H9 (cell line): Measurements from ENCODE around the gene PCGF2. TPM values are rescaled to one million over a fixed set of nuclear protein-coding genes. Genes with fewer than 3 reads are reported as not detected.
A peak's percentile ranks its signal among the peaks of the same experiment; 100 is the strongest.

ENCODE experiments used
- DNase-seq: peaks from one replicate; pipeline ENCODE4 v3.0.0-alpha.2; 2017
- H2AFZ ChIP-seq: one replicate; pipeline ENCODE4 v1.6.1; 2013; ENCODE audit warnings: mild to moderate bottlenecking, low read length, control low read depth, moderate library complexity
- H2AK5ac ChIP-seq: 2 replicates; pipeline ENCODE4 v1.6.1; 2013; ENCODE audit warnings: low read length, control low read depth, mixed read lengths; ENCODE audit not compliant: insufficient read length
- H2BK120ac ChIP-seq: one replicate; pipeline ENCODE4 v1.6.1; 2013; ENCODE audit warnings: low read depth, mild to moderate bottlenecking, low read length, control low read depth, inconsistent platforms; ENCODE audit not compliant: poor library complexity, severe bottlenecking
- H2BK12ac ChIP-seq: 2 replicates; pipeline ENCODE4 v1.6.1; 2013; ENCODE audit warnings: low read length, control low read depth, mixed read lengths, low read depth; ENCODE audit not compliant: insufficient read length
- H2BK15ac ChIP-seq: 2 replicates; pipeline ENCODE4 v1.6.1; 2013; ENCODE audit warnings: low read depth, low read length, control low read depth
- H2BK20ac ChIP-seq: one replicate; pipeline ENCODE4 v1.6.1; 2013; ENCODE audit warnings: low read depth, mild to moderate bottlenecking, low read length, control low read depth, inconsistent platforms; ENCODE audit not compliant: poor library complexity, severe bottlenecking
- H2BK5ac ChIP-seq: 2 replicates; pipeline ENCODE4 v1.6.1; 2013; ENCODE audit warnings: low read length, control low read depth, mixed read lengths; ENCODE audit not compliant: insufficient read length
- H3K14ac ChIP-seq: 2 replicates; pipeline ENCODE4 v1.6.1; 2013; ENCODE audit warnings: low read length, control low read depth; ENCODE audit not compliant: insufficient read depth
- H3K18ac ChIP-seq: 2 replicates; pipeline ENCODE4 v1.6.1; 2013; ENCODE audit warnings: low read depth, mild to moderate bottlenecking, mixed read lengths, low read length, control low read depth; ENCODE audit not compliant: insufficient read length
- H3K23ac ChIP-seq: 2 replicates; pipeline ENCODE4 v1.6.1; 2013; ENCODE audit warnings: low read length, control low read depth, mixed read lengths, low read depth; ENCODE audit not compliant: insufficient read length
- H3K23me2 ChIP-seq: 2 replicates; pipeline ENCODE4 v1.6.1; 2013; ENCODE audit warnings: low read depth, mild to moderate bottlenecking, mixed read lengths, low read length, control low read depth; ENCODE audit not compliant: insufficient read length, poor library complexity, severe bottlenecking
- H3K27ac ChIP-seq: 2 replicates; pipeline ENCODE4 v1.5.1; 2013; ENCODE audit warnings: low read length, control low read depth, mixed read lengths, low read depth; ENCODE audit not compliant: insufficient read length
- H3K27me3 ChIP-seq: 2 replicates; pipeline ENCODE4 v1.6.1; 2013; ENCODE audit warnings: low read length, control low read depth, inconsistent platforms; ENCODE audit not compliant: insufficient read depth
- H3K4ac ChIP-seq: 2 replicates; pipeline ENCODE4 v1.6.1; 2013; ENCODE audit warnings: low read depth, mild to moderate bottlenecking, control low read depth, inconsistent platforms, low read length, moderate library complexity
- H3K4me1 ChIP-seq: 2 replicates; pipeline ENCODE4 v1.6.1; 2013; ENCODE audit warnings: low read length, control low read depth, inconsistent platforms; ENCODE audit not compliant: insufficient read depth
- H3K4me2 ChIP-seq: 2 replicates; pipeline ENCODE4 v1.6.1; 2013; ENCODE audit warnings: low read length, control low read depth, mixed read lengths; ENCODE audit not compliant: insufficient read length, insufficient read depth
- H3K56ac ChIP-seq: 2 replicates; pipeline ENCODE4 v1.6.1; 2013; ENCODE audit warnings: low read depth, mild to moderate bottlenecking, mixed read lengths, low read length, control low read depth; ENCODE audit not compliant: insufficient read length
- H3K79me1 ChIP-seq: 2 replicates; pipeline ENCODE4 v1.6.1; 2013; ENCODE audit warnings: low read depth, mild to moderate bottlenecking, moderate library complexity, low read length, control low read depth, inconsistent platforms; ENCODE audit not compliant: insufficient read depth, poor library complexity, severe bottlenecking
- H3K79me2 ChIP-seq: 2 replicates; pipeline ENCODE4 v1.6.1; 2013; ENCODE audit warnings: low read length, control low read depth, inconsistent platforms; ENCODE audit not compliant: insufficient read depth
- H3K9ac ChIP-seq: 2 replicates; pipeline ENCODE4 v1.6.1; 2013; ENCODE audit warnings: low read length, control low read depth, mixed read lengths; ENCODE audit not compliant: insufficient read length; ENCODE audit errors: extremely low read depth
- H3K9me3 ChIP-seq: one replicate; pipeline ENCODE4 v1.6.1; 2013; ENCODE audit warnings: low read depth, low read length, inconsistent platforms; ENCODE audit not compliant: control insufficient read depth
- H3T11ph ChIP-seq: one replicate; pipeline ENCODE4 v1.6.1; 2013; ENCODE audit warnings: mild to moderate bottlenecking, low read length, control low read depth, inconsistent platforms
- H4K20me1 ChIP-seq: one replicate; pipeline ENCODE4 v1.6.1; 2013; ENCODE audit not compliant: control insufficient read depth, insufficient read length, insufficient read depth
- H4K5ac ChIP-seq: 2 replicates; pipeline ENCODE4 v1.6.1; 2013; ENCODE audit warnings: low read depth, mild to moderate bottlenecking, mixed read lengths, low read length, control low read depth; ENCODE audit not compliant: insufficient read length
- H4K8ac ChIP-seq: replicated peaks from 2 replicates; pipeline ENCODE4 v1.6.1; 2013; ENCODE audit warnings: low read length, control low read depth, mixed read lengths, low read depth; ENCODE audit not compliant: insufficient read length
- H4K91ac ChIP-seq: 2 replicates; pipeline ENCODE4 v1.6.1; 2013; ENCODE audit warnings: low read depth, mild to moderate bottlenecking, moderate library complexity, mixed read lengths, low read length, control low read depth; ENCODE audit not compliant: insufficient read length
- H3K27ac Mint-ChIP-seq, 3 experiments: 2 replicates in 2 of 3; 3 replicates in 1 of 3; pipeline ENCODE4 v1.8.0; 2020 to 2021; ENCODE audit warnings: mixed read lengths in 3 of 3, mild to moderate bottlenecking in 1 of 3, moderate library complexity in 1 of 3
- H3K27me3 Mint-ChIP-seq: 2 replicates; pipeline ENCODE4 v1.8.0; 2021; ENCODE audit warnings: low read depth, mild to moderate bottlenecking, moderate library complexity, mixed read lengths
- H3K36me3 Mint-ChIP-seq, 3 experiments: 2 replicates in 2 of 3; 3 replicates in 1 of 3; pipeline ENCODE4 v1.8.0; 2020 to 2021; ENCODE audit warnings: low read depth in 3 of 3, mixed read lengths in 3 of 3; ENCODE audit not compliant: insufficient read depth in 1 of 3
- H3K4me1 Mint-ChIP-seq, 2 experiments: 2 replicates each; pipeline ENCODE4 v1.8.0; 2020; ENCODE audit warnings: mixed read lengths in 2 of 2
- H3K4me3 Mint-ChIP-seq, 2 experiments: 2 replicates in 1 of 2; 3 replicates in 1 of 2; pipeline ENCODE4 v1.8.0; 2020 to 2021; ENCODE audit warnings: mild to moderate bottlenecking in 2 of 2, mixed read lengths in 2 of 2, moderate library complexity in 1 of 2
- H3K9me3 Mint-ChIP-seq, 2 experiments: 2 replicates in 1 of 2; 3 replicates in 1 of 2; pipeline ENCODE4 v1.8.0; 2020; ENCODE audit warnings: mild to moderate bottlenecking in 2 of 2, mixed read lengths in 2 of 2, moderate library complexity in 1 of 2
- WGBS: extraction: QIAGEN DNeasy Blood & Tissue Kit; methylation state at CpG from one replicate; pipeline ENCODE4 v1.1.7; 2013; ENCODE audit warnings: missing lambda C conversion rate, low lambda C conversion rate, mixed read lengths; ENCODE audit not compliant: insufficient read length; ENCODE audit errors: extremely low coverage; 5-methylcytosine and 5-hydroxymethylcytosine counted together
- total RNA-seq: library from RNA; stranded (reverse); gene quantifications from 2 replicates; pipeline ENCODE4 v1.2.1, GENCODE V29; 2021
- TF ChIP-seq, protein P1 (sequence below): fragments of 200-600 bp; sonication (generic); conservative IDR thresholded peaks from 3 replicates; pipeline ENCODE4 v1.8.0; 2021; ENCODE audit warnings: antibody characterized with exemption, mild to moderate bottlenecking

Gene PCGF2
- total RNA-seq, 1 experiment from 2014 or later: 106 TPM

DNA sequence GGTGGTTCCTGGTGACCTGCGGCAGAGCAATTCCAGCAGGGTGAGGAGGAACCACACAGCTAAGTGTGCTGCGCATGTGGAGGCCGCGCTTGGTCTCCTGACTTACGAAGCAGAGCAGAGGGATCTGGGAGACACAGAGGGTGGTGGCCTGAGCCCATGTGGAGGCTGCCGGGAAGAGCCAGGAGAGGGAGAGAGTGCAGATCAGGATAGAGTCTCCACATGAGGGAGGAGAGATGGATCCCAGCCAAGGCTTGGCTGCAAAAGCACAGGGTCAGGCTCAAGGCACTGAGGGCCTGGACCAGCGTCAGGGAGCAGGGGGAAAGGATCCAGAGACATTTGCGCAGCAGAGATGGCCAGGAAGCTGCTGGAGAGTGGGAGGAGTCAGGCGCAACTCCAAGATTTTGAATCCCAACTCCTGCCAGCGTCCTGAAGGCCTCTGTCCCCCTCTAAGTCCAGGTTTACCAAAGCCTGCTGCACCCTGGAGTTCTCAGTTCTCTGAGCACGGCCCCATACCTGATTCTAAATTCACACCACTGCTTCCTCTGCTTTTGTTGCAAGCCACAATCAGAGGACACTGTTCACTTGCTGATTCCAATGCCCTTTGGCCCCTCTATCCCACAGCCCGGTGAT is 54.3 kb downstream of the PCGF2 start:
- Histone ChIP-seq H3K23me2 (no peaks in the 10 kb centered on the region), H3K4me1 (no peaks in the 10 kb centered on the region), H4K91ac (no peak overlapping the region), H3K9ac (no peak overlapping the region), H3K79me1 (no peaks in the 10 kb centered on the region), H3K4me2 (no peak overlapping the region), H2AK5ac (no peak overlapping the region), H2BK12ac (no peak overlapping the region), H2BK5ac (no peak overlapping the region), H4K8ac (no peak overlapping the region), H2AFZ (no peak overlapping the region), H4K20me1 (no peaks in the 10 kb centered on the region), H3T11ph (no peak overlapping the region), H2BK120ac (no peak overlapping the region), H3K9me3 (no peaks in the 10 kb centered on the region), H3K14ac (peak overlapping the region; percentile 4), H2BK20ac (no peak overlapping the region), H3K23ac (no peak overlapping the region), H3K56ac (no peak overlapping the region), H4K5ac (no peak overlapping the region), H3K27ac (no peak overlapping the region), H3K79me2 (no peaks in the 10 kb centered on the region), H3K18ac (peak overlapping the region; percentile 40), H2BK15ac (no peak overlapping the region), H3K27me3 (peaks cover 15% of the 10 kb centered on the region), H3K4ac (no peak overlapping the region)
- peaks cover 10 to 18% of the 10 kb centered on the region in 2 experiments for H3K4me1 Mint-ChIP-seq
- WGBS: no CpG with 5 or more reads among the region's 12 CpGs
- TF ChIP-seq, protein P1, sequence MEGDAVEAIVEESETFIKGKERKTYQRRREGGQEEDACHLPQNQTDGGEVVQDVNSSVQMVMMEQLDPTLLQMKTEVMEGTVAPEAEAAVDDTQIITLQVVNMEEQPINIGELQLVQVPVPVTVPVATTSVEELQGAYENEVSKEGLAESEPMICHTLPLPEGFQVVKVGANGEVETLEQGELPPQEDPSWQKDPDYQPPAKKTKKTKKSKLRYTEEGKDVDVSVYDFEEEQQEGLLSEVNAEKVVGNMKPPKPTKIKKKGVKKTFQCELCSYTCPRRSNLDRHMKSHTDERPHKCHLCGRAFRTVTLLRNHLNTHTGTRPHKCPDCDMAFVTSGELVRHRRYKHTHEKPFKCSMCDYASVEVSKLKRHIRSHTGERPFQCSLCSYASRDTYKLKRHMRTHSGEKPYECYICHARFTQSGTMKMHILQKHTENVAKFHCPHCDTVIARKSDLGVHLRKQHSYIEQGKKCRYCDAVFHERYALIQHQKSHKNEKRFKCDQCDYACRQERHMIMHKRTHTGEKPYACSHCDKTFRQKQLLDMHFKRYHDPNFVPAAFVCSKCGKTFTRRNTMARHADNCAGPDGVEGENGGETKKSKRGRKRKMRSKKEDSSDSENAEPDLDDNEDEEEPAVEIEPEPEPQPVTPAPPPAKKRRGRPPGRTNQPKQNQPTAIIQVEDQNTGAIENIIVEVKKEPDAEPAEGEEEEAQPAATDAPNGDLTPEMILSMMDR: no peak
- no peaks in the 10 kb centered on the region for H3K36me3 Mint-ChIP-seq
- H3K4me3 Mint-ChIP-seq: no peak overlapping the region
- no peaks in the 10 kb centered on the region for H3K9me3 Mint-ChIP-seq
- DNase-seq: peak; percentile 25
- no peak overlapping the region for H3K27ac Mint-ChIP-seq
- H3K27me3 Mint-ChIP-seq: peaks cover 81% of the 10 kb centered on the region
